ENCODE measurements around the gene CLOCK. TPM values are rescaled to one million over a fixed set of nuclear protein-coding genes. Genes with fewer than 3 reads are reported as not detected.

Gene CLOCK
- total RNA-seq, 6 donors from 2014 or later: 10.2 to 39.6 (median 22.2) TPM

DNA sequence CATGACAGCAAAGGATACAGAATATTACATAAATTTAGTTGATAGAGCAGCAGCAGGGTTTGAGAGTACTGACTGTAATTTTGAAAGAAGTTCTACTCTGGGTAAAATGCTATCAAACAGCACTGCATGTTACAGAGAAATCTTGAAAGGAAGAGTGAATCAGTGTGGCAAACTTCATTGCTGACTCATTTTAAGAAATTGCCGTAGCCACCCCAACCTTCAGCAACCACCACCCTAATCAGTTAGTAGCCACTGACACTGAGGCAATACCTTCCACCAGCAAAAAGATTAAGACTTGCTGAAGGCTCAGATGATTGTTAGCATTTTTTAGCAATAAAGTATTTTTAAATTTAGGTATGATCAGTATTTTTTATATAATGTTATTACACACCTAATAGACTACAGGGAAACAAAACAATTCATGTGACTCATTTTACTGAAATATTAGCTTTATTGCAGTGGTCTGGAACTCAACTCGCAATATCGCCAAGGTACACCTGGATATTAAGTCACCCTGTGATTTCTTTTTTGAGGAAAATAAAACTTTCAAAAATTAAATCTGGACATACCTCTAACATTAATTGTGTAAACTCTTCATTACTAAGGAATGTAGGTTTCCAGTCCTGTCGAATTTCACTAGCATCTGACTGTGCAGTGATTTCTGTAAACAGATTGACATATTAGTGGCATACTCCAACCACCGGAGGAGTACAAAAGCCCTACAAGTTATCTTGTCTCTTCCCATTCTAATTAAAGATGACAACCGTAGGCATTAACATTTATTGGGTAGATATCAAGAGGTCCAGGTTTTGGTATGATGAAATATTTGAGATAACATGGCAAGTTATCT is 71.1 kb downstream of the CLOCK start:
- TF ChIP-seq POLR2AphosphoS5 (IDR thresholded peaks at IDR 0.05) (no peak), EP300 (IDR thresholded peaks at IDR 0.05) (no peak), POLR2A (IDR thresholded peaks at IDR 0.05) (no peak)
- TF ChIP-seq, protein P1, sequence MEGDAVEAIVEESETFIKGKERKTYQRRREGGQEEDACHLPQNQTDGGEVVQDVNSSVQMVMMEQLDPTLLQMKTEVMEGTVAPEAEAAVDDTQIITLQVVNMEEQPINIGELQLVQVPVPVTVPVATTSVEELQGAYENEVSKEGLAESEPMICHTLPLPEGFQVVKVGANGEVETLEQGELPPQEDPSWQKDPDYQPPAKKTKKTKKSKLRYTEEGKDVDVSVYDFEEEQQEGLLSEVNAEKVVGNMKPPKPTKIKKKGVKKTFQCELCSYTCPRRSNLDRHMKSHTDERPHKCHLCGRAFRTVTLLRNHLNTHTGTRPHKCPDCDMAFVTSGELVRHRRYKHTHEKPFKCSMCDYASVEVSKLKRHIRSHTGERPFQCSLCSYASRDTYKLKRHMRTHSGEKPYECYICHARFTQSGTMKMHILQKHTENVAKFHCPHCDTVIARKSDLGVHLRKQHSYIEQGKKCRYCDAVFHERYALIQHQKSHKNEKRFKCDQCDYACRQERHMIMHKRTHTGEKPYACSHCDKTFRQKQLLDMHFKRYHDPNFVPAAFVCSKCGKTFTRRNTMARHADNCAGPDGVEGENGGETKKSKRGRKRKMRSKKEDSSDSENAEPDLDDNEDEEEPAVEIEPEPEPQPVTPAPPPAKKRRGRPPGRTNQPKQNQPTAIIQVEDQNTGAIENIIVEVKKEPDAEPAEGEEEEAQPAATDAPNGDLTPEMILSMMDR (IDR thresholded peaks at IDR 0.05): no peak
- H3K36me3 ChIP-seq: peaks cover 8 to 46% (median 16%) of the 10 kb centered on the region in 4 donors
- WGBS, 2 donors: 91 to 96% methylated on average over 6 of the region's 6 CpGs

DNA sequence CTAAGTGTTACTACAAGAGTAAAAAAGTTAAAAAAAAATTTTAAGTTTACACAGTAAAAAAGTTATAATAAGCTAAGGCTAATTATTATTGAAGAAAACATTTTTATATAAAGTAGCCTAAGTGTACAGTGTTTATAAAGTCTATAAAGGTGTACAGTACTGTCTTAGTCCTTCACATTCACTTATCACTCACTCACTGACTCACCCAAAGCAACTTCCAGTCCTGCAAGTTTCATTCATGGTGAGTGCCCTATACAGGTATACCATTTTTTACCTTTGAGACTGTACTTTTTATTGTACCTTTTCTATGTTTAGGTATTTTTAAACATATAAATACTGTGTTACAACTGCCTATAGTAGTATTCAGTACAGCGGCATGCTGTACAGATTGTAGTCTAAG is 76.7 kb downstream of the CLOCK start:
- H3K4me1 ChIP-seq: no peaks in the 10 kb centered on the region
- H3K27ac ChIP-seq: no peak overlapping the region
- DNase-seq (no peak), ATAC-seq (ENCODE audit: low FRiP score in 2 of 2) (no peak)
- H3K9me3 ChIP-seq: no peaks in the 10 kb centered on the region
- no peak overlapping the region for H3K4me3 ChIP-seq
- 100% methylated on average over 1 of the region's 1 CpG for WGBS, 2 donors
- H3K27me3 ChIP-seq: no peaks in the 10 kb centered on the region
- peaks cover 8 to 39% (median 9%) of the 10 kb centered on the region in 4 donors for H3K36me3 ChIP-seq
- TF ChIP-seq, protein P1 (IDR thresholded peaks at IDR 0.05): no peak
- TF ChIP-seq POLR2AphosphoS5 (IDR thresholded peaks at IDR 0.05): no peak

More for the DNA sequence above, 71.1 kb downstream of the CLOCK start:
- Histone ChIP-seq H3K9me3 (no peaks in the 10 kb centered on the region), H3K27me3 (no peaks in the 10 kb centered on the region), H3K27ac (no peak overlapping the region), H3K4me3 (no peak overlapping the region), H3K4me1 (no peaks in the 10 kb centered on the region)
- ATAC-seq (ENCODE audit: low FRiP score in 2 of 2) (no peak), DNase-seq (no peak)

DNA sequence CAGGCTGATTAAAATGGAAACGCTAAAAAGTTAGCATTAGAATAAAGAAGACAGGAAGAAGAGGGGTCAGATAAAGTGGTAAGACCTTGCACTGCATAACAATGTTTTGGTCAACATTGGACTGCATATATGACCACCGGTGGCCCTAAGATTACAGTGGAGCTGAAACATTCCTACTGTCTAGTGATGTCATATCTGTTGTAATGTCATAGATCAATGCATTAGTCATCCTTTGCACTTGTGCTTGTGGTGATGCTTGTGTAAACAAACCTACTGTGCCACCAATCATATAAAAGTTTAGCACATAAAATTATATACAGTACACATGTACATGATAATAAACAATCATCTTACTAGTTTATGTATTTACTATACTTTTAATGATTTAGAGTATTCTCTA is 78.0 kb downstream of the CLOCK start:
- H3K9me3 ChIP-seq: no peaks in the 10 kb centered on the region

DNA sequence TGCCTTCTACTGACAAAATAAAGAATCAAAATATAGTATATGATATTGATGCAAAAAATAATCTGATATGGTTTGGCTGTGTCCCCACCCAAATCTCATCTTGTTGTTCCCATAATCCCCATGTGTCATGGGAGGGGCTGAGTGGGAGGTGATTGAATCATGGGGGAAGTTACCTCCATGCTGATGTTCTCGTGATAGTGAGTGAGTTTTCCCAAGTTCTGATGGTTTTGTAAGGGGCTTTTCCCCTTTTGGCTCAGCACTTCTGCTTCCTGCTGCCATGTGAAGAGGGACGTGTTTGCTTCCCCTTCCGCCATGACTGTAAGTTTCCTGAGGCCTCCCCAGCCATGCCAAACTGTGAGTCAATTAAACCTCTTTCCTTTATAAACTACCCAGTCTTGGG is 80.7 kb downstream of the CLOCK start:
- Histone ChIP-seq H3K4me3 (no peak overlapping the region), H3K36me3 (peaks cover 0 to 18% (median 0%) of the 10 kb centered on the region in 4 donors), H3K27me3 (no peaks in the 10 kb centered on the region), H3K9me3 (no peaks in the 10 kb centered on the region), H3K4me1 (no peaks in the 10 kb centered on the region), H3K27ac (no peak overlapping the region)
- no peak for ATAC-seq (ENCODE audit: low FRiP score in 2 of 2)
- DNase-seq: no peak
- TF ChIP-seq POLR2A (IDR thresholded peaks at IDR 0.05) (no peak), POLR2AphosphoS5 (IDR thresholded peaks at IDR 0.05) (no peak), EP300 (IDR thresholded peaks at IDR 0.05) (no peak)
- TF ChIP-seq, protein P1 (IDR thresholded peaks at IDR 0.05): no peak
- 76 to 93% methylated on average over 3 of the region's 3 CpGs for WGBS, 2 donors

More for the DNA sequence above, 78.0 kb downstream of the CLOCK start:
- Histone ChIP-seq H3K36me3 (peaks cover 0 to 27% (median 1%) of the 10 kb centered on the region in 4 donors), H3K4me3 (no peak overlapping the region), H3K27ac (no peak overlapping the region), H3K4me1 (no peaks in the 10 kb centered on the region), H3K27me3 (no peaks in the 10 kb centered on the region)
- no peak for TF ChIP-seq POLR2AphosphoS5 (IDR thresholded peaks at IDR 0.05)
- TF ChIP-seq EP300 (IDR thresholded peaks at IDR 0.05): no peak
- TF ChIP-seq, protein P1 (IDR thresholded peaks at IDR 0.05): no peak
- no peak for TF ChIP-seq POLR2A (IDR thresholded peaks at IDR 0.05)
- 92 to 98% methylated on average over 2 of the region's 2 CpGs for WGBS, 2 donors
- no peak for DNase-seq
- no peak for ATAC-seq (ENCODE audit: low FRiP score in 2 of 2)

DNA sequence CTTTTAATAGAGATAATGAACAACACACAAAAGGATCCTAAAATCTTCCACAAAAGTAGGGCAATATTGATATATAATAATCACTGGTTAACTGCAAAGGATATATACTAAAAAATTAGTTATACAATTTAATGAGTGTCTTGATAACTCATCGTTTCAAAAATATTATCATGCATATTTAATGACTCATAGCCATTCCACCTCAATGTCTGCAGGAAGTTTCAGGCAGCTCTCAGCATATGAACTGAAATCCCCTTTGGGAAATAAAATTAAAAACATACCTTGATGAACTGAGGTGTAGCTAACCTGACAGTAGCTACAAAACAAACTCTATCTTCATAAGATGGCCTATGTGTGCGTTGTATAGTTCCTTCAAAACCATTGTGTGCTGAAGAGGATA is 88.1 kb downstream of the CLOCK start:
- 83 to 88% methylated on average over 2 of the region's 2 CpGs for WGBS, 2 donors

More for the DNA sequence above, 88.1 kb downstream of the CLOCK start:
- ATAC-seq (ENCODE audit: low FRiP score in 2 of 2): no peak
- Histone ChIP-seq H3K4me1 (no peaks in the 10 kb centered on the region), H3K4me3 (no peak overlapping the region), H3K36me3 (peaks cover 0 to 23% (median 5%) of the 10 kb centered on the region in 4 donors), H3K9me3 (no peaks in the 10 kb centered on the region), H3K27me3 (no peaks in the 10 kb centered on the region), H3K27ac (no peak overlapping the region)
- DNase-seq: no peak
- TF ChIP-seq POLR2A (IDR thresholded peaks at IDR 0.05): no peak
- no peak for TF ChIP-seq EP300 (IDR thresholded peaks at IDR 0.05)
- TF ChIP-seq, protein P1 (IDR thresholded peaks at IDR 0.05): no peak
- TF ChIP-seq POLR2AphosphoS5 (IDR thresholded peaks at IDR 0.05): no peak

Data from upper lobe of left lung (tissue), 6 donors.